ENCODE data around the gene CDKN2B.

DNA sequence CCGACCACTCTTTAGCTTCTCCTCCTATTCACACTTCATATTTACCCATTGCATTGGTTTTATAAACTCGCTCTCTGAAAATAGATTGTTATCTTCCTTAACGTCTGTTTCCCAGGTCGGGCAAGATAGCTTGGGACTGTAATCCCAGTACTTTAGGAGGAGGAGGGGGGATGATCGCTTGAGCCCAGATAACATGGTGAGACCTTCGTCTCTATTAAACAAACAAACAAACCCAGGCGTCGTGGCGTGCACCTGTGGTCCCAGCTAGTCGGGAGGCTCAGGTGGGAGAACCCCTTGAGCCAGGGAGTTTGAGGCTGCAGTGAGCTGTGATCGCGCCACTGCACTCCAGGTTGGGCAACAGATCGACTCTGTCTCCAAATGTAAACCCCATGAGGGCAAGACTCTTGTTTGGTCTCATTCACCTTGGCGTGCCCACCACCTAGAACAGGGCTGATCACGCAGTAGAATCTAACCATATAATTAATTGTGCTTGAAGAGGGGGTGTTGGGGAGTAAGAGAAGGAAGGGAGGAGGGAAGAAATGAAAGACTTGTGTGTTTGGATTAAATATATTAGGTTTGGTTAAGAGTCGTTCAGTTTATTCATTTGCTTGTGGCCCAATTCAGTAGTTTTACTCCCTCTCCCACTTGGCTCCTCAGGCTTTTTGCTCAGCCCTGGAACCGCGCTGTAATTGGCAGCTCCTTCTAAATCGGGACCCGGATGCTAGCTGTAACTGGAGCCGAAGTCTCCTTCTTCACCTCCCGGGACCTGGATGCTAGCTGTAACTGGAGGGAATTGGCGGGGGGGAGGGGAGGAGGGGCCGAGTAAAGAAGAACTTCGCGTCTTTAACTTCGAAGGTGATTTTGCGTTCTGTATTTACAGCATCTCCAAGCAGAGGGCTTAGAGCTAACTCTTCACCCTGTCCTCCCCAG is 39.8 kb downstream of the CDKN2B start:
- no peak for TF ChIP-seq TGIF2 (CRISPR knock-in tag; IDR thresholded peaks at IDR 0.05)
- no peak for TF ChIP-seq ZSCAN22 (CRISPR knock-in tag; IDR thresholded peaks at IDR 0.05)
- no peak for TF ChIP-seq JUNB (CRISPR knock-in tag; IDR thresholded peaks at IDR 0.05; ENCODE audit: borderline replicate concordance)
- no peak for TF ChIP-seq POLR2AphosphoS5 (IDR thresholded peaks at IDR 0.05; ENCODE audit: low read depth, low read length)
- TF ChIP-seq ZNF256 (CRISPR knock-in tag; conservative IDR thresholded peaks at IDR 0.05), result no peak
- TF ChIP-seq ZBTB1 (CRISPR knock-in tag; IDR thresholded peaks at IDR 0.05; ENCODE audit: borderline replicate concordance), result no peak
- no peak for TF ChIP-seq SMC3 (IDR thresholded peaks at IDR 0.05; ENCODE audit: low read length)
